ENCODE measurements around the gene ITGB5.

- TF ChIP-seq CTCF (IDR thresholded peaks at IDR 0.05) (no peak), POLR2A (IDR thresholded peaks at IDR 0.05) (no peak), POLR2AphosphoS5 (IDR thresholded peaks at IDR 0.05) (peak in 2 of 3 donors; percentile 28 to 45)
Measured at GRCh38 chr3:124780356-124780755, 106.8 kb downstream of the ITGB5 start.

All from suprapubic skin (tissue), 4 donors.